AG09319 (cell line): ENCODE data around the gene WDR89.
"Not testable (repeated sequence)": the region's sequence is repeated elsewhere in the genome, so short reads cannot be mapped to it uniquely, and the experiment has no call there.

Experiments
- DNase-seq: peaks from one replicate; pipeline ENCODE4 v3.0.0-alpha.2; 2010; ENCODE audit warnings: low read depth; ENCODE audit errors: extremely low read depth
- CTCF ChIP-seq: IDR thresholded peaks from 2 replicates; pipeline ENCODE4 v1.5.1; 2011; ENCODE audit warnings: low read depth, mild to moderate bottlenecking, inconsistent platforms, low read length, moderate library complexity

The WDR89 gene

GRCh38 chr14:63650256-63650952, 8.7 kb upstream of the WDR89 start:
- TF ChIP-seq CTCF, result no peak
- no peak for DNase-seq

- TF ChIP-seq CTCF, result no peak
- DNase-seq, result no peak
These were observed 6.2 kb upstream of the WDR89 start for GRCh38 chr14:63647696-63648410.

GRCh38 chr14:63644741-63645140, 3.1 kb upstream of the WDR89 start:
- no peak for DNase-seq
- no peak for TF ChIP-seq CTCF

GRCh38 chr14:63642656-63643382, 1.1 kb upstream of the WDR89 start:
- DNase-seq, result no peak

GRCh38 chr14:63642229-63642611, 549 bp upstream of the WDR89 start:
- TF ChIP-seq CTCF, result no peak
- peak; percentile 85 for DNase-seq

More at GRCh38 chr14:63642656-63643382, 1.1 kb upstream of the WDR89 start:
- TF ChIP-seq CTCF, result no peak

GRCh38 chr14:63638493-63638892, 3.2 kb downstream of the WDR89 start:
- DNase-seq, result no peak

GRCh38 chr14:63636094-63636635, 5.5 kb downstream of the WDR89 start:
- not testable (repeated sequence) for DNase-seq

More at GRCh38 chr14:63638493-63638892, 3.2 kb downstream of the WDR89 start:
- TF ChIP-seq CTCF, result no peak
